ENCODE data around the gene UBD.

DNA sequence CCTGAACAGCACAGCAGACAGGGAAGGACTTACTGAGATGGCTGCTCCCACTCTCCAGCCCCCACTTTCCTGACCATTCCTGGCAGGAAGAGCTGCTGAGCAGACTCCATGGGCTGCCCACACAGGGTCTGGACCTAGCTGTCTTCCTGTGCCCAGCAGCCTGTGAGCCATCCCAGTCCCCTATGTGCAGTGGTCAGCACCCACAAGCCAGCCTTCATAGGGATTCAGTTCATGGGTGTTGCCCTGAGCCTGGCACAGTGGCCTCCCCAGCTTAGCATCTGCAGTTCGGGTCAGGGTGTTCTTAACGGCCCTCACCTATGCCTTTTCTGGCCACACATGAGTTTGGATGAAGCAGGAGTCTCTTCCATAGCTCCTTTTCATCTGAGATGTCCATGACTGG, 32.0 kb downstream of the UBD start:
- TF ChIP-seq, protein P1, sequence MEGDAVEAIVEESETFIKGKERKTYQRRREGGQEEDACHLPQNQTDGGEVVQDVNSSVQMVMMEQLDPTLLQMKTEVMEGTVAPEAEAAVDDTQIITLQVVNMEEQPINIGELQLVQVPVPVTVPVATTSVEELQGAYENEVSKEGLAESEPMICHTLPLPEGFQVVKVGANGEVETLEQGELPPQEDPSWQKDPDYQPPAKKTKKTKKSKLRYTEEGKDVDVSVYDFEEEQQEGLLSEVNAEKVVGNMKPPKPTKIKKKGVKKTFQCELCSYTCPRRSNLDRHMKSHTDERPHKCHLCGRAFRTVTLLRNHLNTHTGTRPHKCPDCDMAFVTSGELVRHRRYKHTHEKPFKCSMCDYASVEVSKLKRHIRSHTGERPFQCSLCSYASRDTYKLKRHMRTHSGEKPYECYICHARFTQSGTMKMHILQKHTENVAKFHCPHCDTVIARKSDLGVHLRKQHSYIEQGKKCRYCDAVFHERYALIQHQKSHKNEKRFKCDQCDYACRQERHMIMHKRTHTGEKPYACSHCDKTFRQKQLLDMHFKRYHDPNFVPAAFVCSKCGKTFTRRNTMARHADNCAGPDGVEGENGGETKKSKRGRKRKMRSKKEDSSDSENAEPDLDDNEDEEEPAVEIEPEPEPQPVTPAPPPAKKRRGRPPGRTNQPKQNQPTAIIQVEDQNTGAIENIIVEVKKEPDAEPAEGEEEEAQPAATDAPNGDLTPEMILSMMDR (IDR thresholded peaks at IDR 0.05; ENCODE audit: insufficient read depth, low read length), result no peak
- TF ChIP-seq POLR2AphosphoS5 (IDR thresholded peaks at IDR 0.05; ENCODE audit: low read depth), result no peak
